Measurements from ENCODE around the gene LRRC75A. TPM values are rescaled to one million over a fixed set of nuclear protein-coding genes. Genes with fewer than 3 reads are reported as not detected.
A peak's percentile ranks its signal among the peaks of the same experiment; 100 is the strongest.

LRRC75A gene
- total RNA-seq, 1 experiment from 2014 or later: 10.1 TPM

GRCh38 chr17:16422416-16422815, 69.6 kb downstream of the LRRC75A start:
- H2BK12ac ChIP-seq (ENCODE audit: insufficient read length, low read depth, low read length): no peak overlapping the region
- H3K56ac ChIP-seq (ENCODE audit: insufficient read length, low read depth, low read length): no peak overlapping the region
- H2BK120ac ChIP-seq (ENCODE audit: low read depth, low read length, poor library complexity, severe bottlenecking): no peak overlapping the region
- no peak for TF ChIP-seq CTCF (conservative IDR thresholded peaks at IDR 0.05)
- no peak overlapping the region for H4K91ac ChIP-seq (ENCODE audit: insufficient read length, low read depth, low read length)
- Mint-ChIP-seq H3K9me3 (no peaks in the 10 kb centered on the region; a peak in 1 of 5 replicates), H3K4me3 (no peak overlapping the region), H3K4me1 (peaks cover 11 to 13% of the 10 kb centered on the region in 2 experiments), H3K36me3 (ENCODE audit: insufficient read depth in 1 of 3, low read depth in 3 of 3) (no peaks in the 10 kb centered on the region), H3K27me3 (ENCODE audit: low read depth) (peaks cover 3% of the 10 kb centered on the region), H3K27ac (peak overlapping the region in 1 of 3 experiments; percentile 40; a peak in 2 of 7 replicates)
- H3K4ac ChIP-seq (ENCODE audit: low read depth, low read length): no peak overlapping the region
- no peaks in the 10 kb centered on the region for H3K27me3 ChIP-seq (ENCODE audit: insufficient read depth, low read length)
- H3K14ac ChIP-seq (ENCODE audit: insufficient read depth, low read length): no peak overlapping the region; the same call in 1 of the 2 replicates
- H2AK5ac ChIP-seq (ENCODE audit: insufficient read length, low read length): no peak overlapping the region
- H3K79me1 ChIP-seq (ENCODE audit: insufficient read depth, low read depth, low read length, poor library complexity, severe bottlenecking): no peaks in the 10 kb centered on the region
- no peak overlapping the region for H4K5ac ChIP-seq (ENCODE audit: insufficient read length, low read depth, low read length)
- H4K20me1 ChIP-seq (ENCODE audit: control insufficient read depth, insufficient read depth, insufficient read length): no peaks in the 10 kb centered on the region
- H2BK15ac ChIP-seq (ENCODE audit: low read depth, low read length): no peak overlapping the region
- DNase-seq: no peak
- H3K9me3 ChIP-seq (ENCODE audit: control insufficient read depth, low read depth, low read length): no peaks in the 10 kb centered on the region
- no peak overlapping the region for H3K4me2 ChIP-seq (ENCODE audit: insufficient read depth, insufficient read length, low read length)
- no peak overlapping the region for H3K27ac ChIP-seq (ENCODE audit: insufficient read length, low read depth, low read length)
- no peak overlapping the region for H3K9ac ChIP-seq (ENCODE audit: extremely low read depth, insufficient read length, low read length)
- no peaks in the 10 kb centered on the region; the same call in 1 of the 2 replicates for H3K4me1 ChIP-seq (ENCODE audit: insufficient read depth, low read length)
- no peak overlapping the region for H3K18ac ChIP-seq (ENCODE audit: insufficient read length, low read depth, low read length)
- WGBS (ENCODE audit: extremely low coverage, insufficient read length, low lambda C conversion rate): no CpG with 5 or more reads among the region's 7 CpGs
- H4K8ac ChIP-seq (replicated peaks; ENCODE audit: insufficient read length, low read depth, low read length): no peak overlapping the region
- no peaks in the 10 kb centered on the region for H3K23me2 ChIP-seq (ENCODE audit: insufficient read length, low read depth, low read length, poor library complexity, severe bottlenecking)
- no peak overlapping the region for H2BK20ac ChIP-seq (ENCODE audit: low read depth, low read length, poor library complexity, severe bottlenecking)
- H2AFZ ChIP-seq (ENCODE audit: low read length): no peak overlapping the region
- H2BK5ac ChIP-seq (ENCODE audit: insufficient read length, low read length): no peak overlapping the region
- H3T11ph ChIP-seq (ENCODE audit: low read length): no peak overlapping the region
- H3K23ac ChIP-seq (ENCODE audit: insufficient read length, low read depth, low read length): no peak overlapping the region
- H3K79me2 ChIP-seq (ENCODE audit: insufficient read depth, low read length): no peaks in the 10 kb centered on the region
